T-helper 1 cell treated with Interleukin-12 subunit alpha and Interleukin-12 subunit beta and Interleukin-4 antibody, amounts not matched to agents 30 ng/mL and 1 ng/mL, for 36 hours (primary cell): ENCODE measurements around the gene NRXN2. TPM values are rescaled to one million over a fixed set of nuclear protein-coding genes. Genes with fewer than 3 reads are reported as not detected.

Source experiments
- intact Hi-C: fragments of 100-400 bp; cut with micrococcal nuclease; formaldehyde crosslinking; loops from one replicate; pipeline ENCODE4 v1.15.1; 2024
- total RNA-seq: library from RNA; stranded (reverse); gene quantifications from 2 replicates; pipeline ENCODE4 v1.2.3, GENCODE V29; 2022

Gene NRXN2
- total RNA-seq, 1 donor from 2014 or later, result 1.3 TPM

- intact Hi-C loops, result no loop called here
These were observed 37.0 kb upstream of the NRXN2 start, which contains the start of gene PYGM for GRCh38 chr11:64759722-64760719. PYGM (minus strand) TSS chr11:64759974; CDS start chr11:64759898, 76 bp downstream.

GRCh38 chr11:64759131-64759721 is 36.2 kb upstream of the NRXN2 start:
- intact Hi-C loops, result no loop called here

DNA sequence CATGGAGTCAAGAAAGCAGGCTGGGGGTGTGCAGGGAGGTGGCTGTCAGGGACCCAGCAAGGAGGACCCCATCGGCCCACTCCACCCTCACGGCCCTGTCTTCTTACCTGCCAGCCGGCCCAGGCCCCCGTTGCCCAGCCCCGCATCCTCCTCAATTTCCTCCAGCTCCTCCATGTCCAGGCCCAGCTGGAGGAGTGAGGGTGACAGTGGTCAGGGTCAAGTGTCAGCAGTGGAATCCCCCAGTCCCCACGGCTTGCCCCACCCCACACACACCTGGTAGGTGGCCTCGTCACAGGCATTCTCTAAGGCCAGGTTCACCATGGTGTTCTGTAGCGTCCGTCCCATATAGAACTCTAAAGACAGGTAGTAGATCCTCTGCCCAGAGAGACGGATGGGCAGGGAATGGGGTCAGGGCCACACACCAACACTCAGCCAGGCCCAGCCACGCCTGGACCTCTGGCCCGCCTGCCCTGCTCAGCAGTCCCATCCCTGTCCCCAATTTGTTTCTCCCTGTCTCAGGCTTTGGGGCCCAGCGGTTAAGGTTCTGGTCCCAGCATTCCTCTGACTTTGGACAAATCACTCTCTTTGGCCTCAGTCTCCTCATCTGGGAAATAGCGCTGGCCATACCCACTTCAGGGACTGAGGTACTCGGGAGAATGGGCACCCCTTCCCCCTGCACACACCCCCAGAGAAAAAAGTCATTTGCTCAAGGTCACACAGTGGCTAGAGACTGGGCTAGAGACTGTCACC is 35.5 kb upstream of the NRXN2 start:
- intact Hi-C loops, result no loop called here

DNA sequence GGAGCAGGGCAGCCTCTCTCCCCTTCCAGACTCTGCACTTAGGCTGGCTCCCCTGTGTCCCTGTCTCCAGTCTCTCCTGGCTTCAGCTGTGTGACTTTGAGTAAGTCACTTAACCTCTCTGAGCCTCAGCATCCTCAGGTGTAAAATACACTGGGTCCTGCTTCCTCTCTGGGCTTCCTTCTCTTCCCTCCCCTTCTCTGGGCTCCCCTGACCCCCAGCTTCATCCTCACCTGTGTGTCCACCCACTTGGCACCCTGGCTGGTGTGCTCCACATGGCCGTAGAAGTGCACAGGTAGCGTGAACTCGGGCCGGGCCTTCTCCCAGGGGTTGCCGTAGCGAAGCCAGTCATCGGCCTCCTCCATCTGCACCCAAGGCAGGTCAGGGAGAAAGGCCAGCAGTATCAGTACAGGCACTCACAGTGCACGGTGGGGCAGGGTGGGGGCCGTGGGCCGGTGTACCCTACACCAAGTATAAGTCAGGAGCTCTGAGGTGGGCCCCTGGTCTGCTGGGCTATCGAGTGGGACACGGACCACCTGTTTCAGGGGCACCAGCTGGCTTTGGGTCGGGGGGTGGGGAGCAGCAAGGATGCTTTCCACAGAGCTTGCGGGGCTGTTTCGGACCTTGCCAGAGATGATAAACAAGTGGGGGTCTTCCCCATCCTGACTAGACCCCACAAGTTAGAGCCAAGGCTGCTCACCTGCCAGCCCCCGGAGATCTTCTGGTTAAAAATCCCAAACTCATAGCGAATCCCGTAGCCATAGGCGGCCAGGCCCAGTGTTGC is 34.7 kb upstream of the NRXN2 start:
- intact Hi-C loops, result no loop called here

- intact Hi-C loops, result no loop called here
These were observed 32.8 kb upstream of the NRXN2 start for GRCh38 chr11:64755681-64756361.

DNA sequence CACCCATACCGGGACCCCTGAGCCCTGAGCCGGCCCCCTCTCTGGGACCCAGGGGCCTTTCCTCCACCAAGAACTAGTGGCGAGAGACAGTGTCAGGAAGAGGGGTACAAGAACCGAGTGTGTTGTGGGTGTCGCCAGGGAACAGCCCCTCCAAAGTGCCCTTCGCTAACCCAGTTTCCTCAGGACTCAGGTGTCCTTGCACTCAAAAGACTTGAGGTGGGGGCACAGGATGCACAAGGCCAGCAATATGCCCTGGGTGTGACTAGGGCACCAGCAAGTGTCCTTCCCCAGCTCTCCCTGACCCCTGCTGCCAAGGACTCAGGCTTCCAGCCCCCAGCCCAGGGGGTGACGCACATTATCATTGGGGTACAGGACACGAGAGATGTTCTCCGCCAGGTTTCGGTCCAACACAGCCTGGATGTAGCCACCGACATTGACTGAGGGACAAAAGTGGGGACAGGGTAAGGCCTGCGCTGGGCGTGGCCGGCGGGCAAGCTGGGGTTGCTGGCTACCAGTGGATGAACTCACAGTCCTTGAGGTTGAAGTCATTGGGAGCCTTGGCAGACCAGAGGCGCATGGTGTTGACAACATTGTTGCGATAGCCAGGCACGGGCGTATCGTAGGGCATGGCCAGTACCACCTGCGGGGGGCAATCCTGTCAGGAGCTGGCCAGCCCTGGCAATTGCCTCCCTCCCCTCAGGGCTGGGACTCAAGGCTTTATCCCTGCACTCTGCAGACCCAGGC is 32.1 kb upstream of the NRXN2 start:
- intact Hi-C loops, result no loop called here

DNA sequence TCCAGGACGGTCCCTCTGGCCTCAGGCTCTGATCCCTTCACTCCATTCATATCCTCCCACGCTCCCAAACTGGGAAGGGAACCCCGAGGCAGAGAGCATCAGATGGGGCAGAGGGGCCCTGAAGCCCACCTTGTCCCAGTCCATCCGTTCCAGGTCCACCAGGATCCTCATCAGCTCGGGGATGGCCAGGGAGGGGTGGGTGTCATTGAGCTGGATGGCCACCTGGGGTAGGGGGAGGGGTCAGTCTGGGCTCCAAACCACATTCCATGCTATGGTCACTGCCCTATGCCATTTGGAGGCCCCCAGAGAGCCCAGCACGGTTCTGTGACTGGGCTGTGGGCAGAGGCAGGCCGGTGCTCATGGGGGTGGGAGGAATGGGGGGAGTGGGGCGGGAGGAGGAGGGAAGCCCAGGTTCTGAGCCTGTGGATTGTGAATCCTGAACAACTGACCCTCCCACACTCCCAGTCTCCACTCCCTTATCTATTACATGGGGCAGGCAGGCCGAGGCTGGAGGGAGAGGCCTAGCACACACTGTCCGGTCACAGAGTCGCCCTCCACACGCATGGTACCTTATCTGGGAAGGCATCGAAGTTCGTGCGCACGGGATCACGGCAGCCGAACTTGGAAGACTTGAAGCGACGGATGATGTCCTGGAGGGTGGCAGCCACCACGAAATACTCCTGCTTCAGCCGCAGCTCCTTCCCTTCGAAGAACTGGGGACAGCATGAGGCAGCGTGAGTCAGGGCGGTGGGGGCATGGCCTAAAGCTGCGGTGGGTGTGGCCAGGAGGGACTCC is 31.3 kb upstream of the NRXN2 start:
- intact Hi-C loops, result no loop called here

DNA sequence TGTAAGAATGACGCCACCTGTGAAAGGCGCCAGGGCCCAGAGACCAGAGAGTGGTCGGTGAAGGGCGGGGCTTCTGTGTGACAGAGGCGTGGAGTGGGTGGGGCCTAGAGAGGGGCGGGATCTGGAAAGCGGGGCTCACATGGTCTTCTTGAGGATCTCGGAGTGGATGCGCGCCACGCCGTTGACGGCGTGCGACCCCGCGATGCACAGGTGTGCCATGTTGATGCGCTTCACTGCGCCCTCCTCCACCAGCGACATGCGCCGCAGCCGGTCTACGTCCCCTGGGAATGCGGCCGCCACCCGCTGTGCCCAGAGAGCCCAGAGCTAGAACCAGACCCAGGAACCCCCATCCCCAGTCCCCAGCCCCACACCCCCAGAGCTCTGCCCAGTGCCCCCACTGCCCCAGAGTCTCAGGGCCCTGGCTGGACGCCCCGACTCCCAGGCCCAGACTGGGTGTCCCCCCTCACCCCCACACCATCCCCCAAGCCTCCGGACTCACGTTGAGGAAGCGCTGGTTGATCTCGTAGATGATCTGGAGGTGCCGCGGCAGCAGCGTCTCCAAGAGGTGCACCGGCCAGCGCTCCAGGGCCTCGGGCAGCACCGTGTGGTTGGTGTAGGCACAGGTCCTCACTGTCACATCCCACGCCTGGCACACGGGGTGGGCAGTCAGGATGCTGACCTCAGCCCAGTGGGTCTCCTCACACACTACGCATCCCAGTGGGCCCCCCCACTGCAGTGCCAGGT is 30.6 kb upstream of the NRXN2 start:
- intact Hi-C loops, result no loop called here

DNA sequence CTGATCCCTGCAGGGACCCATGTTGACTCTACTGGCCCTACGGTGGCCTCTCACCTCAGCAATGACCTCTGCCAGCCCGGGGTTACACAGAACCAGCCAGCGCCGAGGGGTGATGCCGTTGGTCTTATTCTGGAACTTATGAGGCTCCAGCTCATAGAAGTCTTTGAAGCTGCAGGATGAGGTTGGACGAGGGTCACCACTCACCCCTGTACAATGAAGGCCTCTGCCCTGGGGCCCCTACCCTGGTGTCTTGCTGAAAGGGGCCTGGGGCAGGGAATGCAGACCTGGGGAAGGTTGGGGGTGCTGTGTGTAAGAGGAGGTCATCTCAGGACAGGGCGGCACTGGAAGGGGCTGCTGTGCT is 30.0 kb upstream of the NRXN2 start:
- intact Hi-C loops, result no loop called here

- intact Hi-C loops, result no loop called here
These were observed 29.4 kb upstream of the NRXN2 start for GRCh38 chr11:64752175-64752970.

DNA sequence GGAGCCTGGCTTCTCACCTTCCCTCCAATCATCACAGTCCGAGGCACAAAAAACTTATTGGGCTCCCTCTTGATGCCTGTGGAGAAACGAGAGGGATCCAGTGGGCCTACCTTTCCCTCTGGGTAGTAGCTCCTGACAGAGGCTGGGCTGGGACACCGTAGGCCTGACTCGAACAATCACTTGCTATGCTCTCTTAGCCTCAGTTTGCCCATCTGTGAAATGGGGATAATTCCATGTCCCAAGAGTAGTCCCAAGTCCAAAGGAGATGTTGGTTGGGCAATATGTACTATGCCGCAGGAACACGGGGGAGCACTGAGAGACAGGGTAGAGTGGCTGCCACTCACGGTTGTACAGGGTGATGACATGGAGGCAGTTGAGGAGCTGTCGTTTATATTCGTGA is 28.6 kb upstream of the NRXN2 start:
- intact Hi-C loops, result no loop called here

GRCh38 chr11:64751136-64751535 is 28.1 kb upstream of the NRXN2 start:
- intact Hi-C loops, result no loop called here

GRCh38 chr11:64750361-64751054 is 27.5 kb upstream of the NRXN2 start:
- intact Hi-C loops, result no loop called here

DNA sequence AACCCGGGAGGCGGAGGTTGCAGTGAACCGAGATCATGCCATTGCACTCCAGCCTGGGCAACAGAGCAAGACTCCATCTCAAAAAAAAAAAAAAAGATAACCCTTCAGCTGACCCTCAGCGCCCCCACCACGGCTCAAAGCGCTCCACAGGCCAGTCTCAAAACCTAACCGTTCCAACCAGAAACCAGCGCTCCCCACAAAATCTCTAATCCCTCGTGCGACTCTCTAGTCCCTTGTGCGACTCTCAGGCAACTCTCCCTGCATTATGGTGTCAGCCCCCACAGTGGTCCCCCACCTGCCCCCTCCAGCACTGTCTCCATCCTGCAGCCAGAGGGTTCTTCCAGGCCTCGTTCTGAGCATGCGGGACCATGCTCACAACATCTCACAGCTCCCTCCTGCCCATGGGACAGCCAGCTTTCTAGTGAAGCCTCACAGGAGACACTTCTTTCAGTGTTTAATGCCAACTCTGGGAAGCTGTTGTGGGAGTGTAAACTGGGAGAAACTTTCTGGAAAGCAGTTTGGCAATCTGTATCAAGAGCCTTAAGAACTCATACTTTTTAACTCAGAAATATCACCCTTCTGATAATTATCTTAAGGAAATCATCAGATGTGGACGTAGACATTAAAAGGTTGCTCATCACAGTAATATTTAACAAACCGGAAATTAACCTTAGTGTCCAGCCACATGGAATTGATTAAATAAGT is 25.1 kb upstream of the NRXN2 start:
- intact Hi-C loops, result no loop called here

GRCh38 chr11:64746486-64746885 is 23.5 kb upstream of the NRXN2 start:
- intact Hi-C loops, result no loop called here
